SK-N-SH treated with all-trans-retinoic acid at 6 μM for 48 hours (cell line): ENCODE data around the gene BUB1B.
"Not testable (repeated sequence)": the region's sequence is repeated elsewhere in the genome, so short reads cannot be mapped to it uniquely, and the experiment has no call there.

ENCODE experiments used
- ATAC-seq: fragments of 200-7000 bp; cut with Tn5 transposase; 3 replicates; pipeline ENCODE4 v1.9.1; 2020; ENCODE audit warnings: mild to moderate bottlenecking, moderate library complexity
- BACH2 ChIP-seq: fragments of 250-450 bp; sonication (Bioruptor Pico); IDR thresholded peaks from 2 replicates; pipeline ENCODE4 v1.9.0; 2021; ENCODE audit warnings: mild to moderate bottlenecking, borderline replicate concordance
- CREB5 ChIP-seq: fragments of 250-450 bp; sonication (Bioruptor Pico); IDR thresholded peaks from 2 replicates; pipeline ENCODE4 v1.5.1; 2020; ENCODE audit warnings: low read depth, mild to moderate bottlenecking, moderate library complexity
- CSDC2 ChIP-seq: fragments of 250-450 bp; sonication (Bioruptor Pico); IDR thresholded peaks from 2 replicates; pipeline ENCODE4 v1.5.0; 2020; ENCODE audit warnings: mild to moderate bottlenecking, moderate library complexity
- CSRNP3 ChIP-seq: fragments of 250-450 bp; sonication (Bioruptor Pico); IDR thresholded peaks from 2 replicates; pipeline ENCODE4 v1.5.1; 2021; ENCODE audit warnings: mild to moderate bottlenecking, moderate library complexity
- GLIS3 ChIP-seq: fragments of 250-450 bp; sonication (Bioruptor Pico); IDR thresholded peaks from 2 replicates; pipeline ENCODE4 v1.5.0; 2020; ENCODE audit warnings: mild to moderate bottlenecking, moderate library complexity
- ISL1 ChIP-seq: fragments of 250-450 bp; sonication (Bioruptor Pico); IDR thresholded peaks from 2 replicates; pipeline ENCODE4 v2.1.2; 2022; ENCODE audit warnings: mild to moderate bottlenecking, moderate library complexity
- OSR1 ChIP-seq: fragments of 250-450 bp; sonication (Bioruptor Pico); IDR thresholded peaks from 2 replicates; pipeline ENCODE4 v1.8.0; 2022; ENCODE audit warnings: moderate library complexity, mild to moderate bottlenecking, inconsistent platforms
- PATZ1 ChIP-seq: fragments of 250-450 bp; sonication (Bioruptor Pico); IDR thresholded peaks from 2 replicates; pipeline ENCODE4 v1.8.0; 2020; ENCODE audit warnings: mild to moderate bottlenecking, moderate library complexity, borderline replicate concordance
- POU6F1 ChIP-seq: fragments of 250-450 bp; sonication (Bioruptor Pico); IDR thresholded peaks from 2 replicates; pipeline ENCODE4 v1.8.0; 2021; ENCODE audit warnings: low read depth, mild to moderate bottlenecking, moderate library complexity, borderline replicate concordance
- RARB ChIP-seq: fragments of 250-450 bp; sonication (Bioruptor Pico); IDR thresholded peaks from 2 replicates; pipeline ENCODE4 v1.8.0; 2021; ENCODE audit warnings: mild to moderate bottlenecking, moderate library complexity
- SNAI2 ChIP-seq: fragments of 250-450 bp; sonication (Bioruptor Pico); IDR thresholded peaks from 2 replicates; pipeline ENCODE4 v1.5.0; 2020; ENCODE audit warnings: mild to moderate bottlenecking, moderate library complexity
- TCF4 ChIP-seq: fragments of 250-450 bp; sonication (Bioruptor Pico); IDR thresholded peaks from 2 replicates; pipeline ENCODE4 v1.8.0; 2021; ENCODE audit warnings: mild to moderate bottlenecking, moderate library complexity, borderline replicate concordance
- TOX ChIP-seq: fragments of 250-450 bp; sonication (Bioruptor Pico); IDR thresholded peaks from 2 replicates; pipeline ENCODE4 v1.8.0; 2021; ENCODE audit warnings: mild to moderate bottlenecking, moderate library complexity, borderline replicate concordance
- TSHZ2 ChIP-seq: fragments of 250-450 bp; sonication (Bioruptor Pico); IDR thresholded peaks from 2 replicates; pipeline ENCODE4 v1.5.0; 2020; ENCODE audit warnings: mild to moderate bottlenecking, moderate library complexity
- ZC3H10 ChIP-seq: fragments of 250-450 bp; sonication (Bioruptor Pico); IDR thresholded peaks from 2 replicates; pipeline ENCODE4 v1.5.1; 2021; ENCODE audit warnings: mild to moderate bottlenecking, moderate library complexity
- ZFP3 ChIP-seq: fragments of 250-450 bp; sonication (Bioruptor Pico); IDR thresholded peaks from 2 replicates; pipeline ENCODE4 v1.5.0; 2020; ENCODE audit warnings: mild to moderate bottlenecking, moderate library complexity
- ZFP30 ChIP-seq: fragments of 450-650 bp; formaldehyde crosslinking; IDR thresholded peaks from 2 replicates; pipeline ENCODE4 v1.5.0; 2022; ENCODE audit warnings: mild to moderate bottlenecking, moderate library complexity
- ZNF565 ChIP-seq: fragments of 450-650 bp; formaldehyde crosslinking; conservative IDR thresholded peaks from 2 replicates; pipeline ENCODE4 v1.5.0; 2020; ENCODE audit warnings: low read depth, mild to moderate bottlenecking, moderate library complexity
- ZNF70 ChIP-seq: fragments of 450-650 bp; formaldehyde crosslinking; IDR thresholded peaks from 2 replicates; pipeline ENCODE4 v1.5.0; 2020; ENCODE audit warnings: mild to moderate bottlenecking, moderate library complexity
- ZNF8 ChIP-seq: fragments of 450-650 bp; formaldehyde crosslinking; IDR thresholded peaks from 2 replicates; pipeline ENCODE4 v1.5.0; 2020; ENCODE audit warnings: mild to moderate bottlenecking, moderate library complexity

Gene BUB1B

GRCh38 chr15:40118473-40118872 is 42.4 kb upstream of the BUB1B start:
- ATAC-seq, result no peak
- TF ChIP-seq TOX (CRISPR knock-in tag) (no peak), TSHZ2 (CRISPR knock-in tag) (no peak), BACH2 (CRISPR knock-in tag) (no peak), ZFP30 (no peak), ZFP3 (no peak), ZC3H10 (CRISPR knock-in tag) (no peak), ISL1 (CRISPR knock-in tag) (no peak), CSDC2 (CRISPR knock-in tag) (no peak), SNAI2 (CRISPR knock-in tag) (no peak), CREB5 (no peak), GLIS3 (no peak), RARB (no peak), ZNF565 (CRISPR knock-in tag) (no peak), CSRNP3 (CRISPR knock-in tag) (no peak), PATZ1 (CRISPR knock-in tag) (no peak), ZNF8 (no peak), ZNF70 (CRISPR knock-in tag) (no peak), OSR1 (no peak), TCF4 (CRISPR knock-in tag) (no peak), POU6F1 (CRISPR knock-in tag) (no peak)
- TF ChIP-seq, all 23 proteins: peak for 0

GRCh38 chr15:40121911-40122638 is 38.8 kb upstream of the BUB1B start:
- no peak for ATAC-seq
- no peak for TF ChIP-seq ZNF565 (CRISPR knock-in tag)
- no peak for TF ChIP-seq TSHZ2 (CRISPR knock-in tag)
- TF ChIP-seq BACH2 (CRISPR knock-in tag), result no peak
- no peak for TF ChIP-seq ZFP30
- TF ChIP-seq RARB, result no peak
- TF ChIP-seq CREB5, result no peak
- no peak for TF ChIP-seq ZNF8
- TF ChIP-seq ZNF70 (CRISPR knock-in tag), result no peak
- no peak for TF ChIP-seq ZC3H10 (CRISPR knock-in tag)
- TF ChIP-seq CSRNP3 (CRISPR knock-in tag), result no peak
- TF ChIP-seq PATZ1 (CRISPR knock-in tag), result no peak
- TF ChIP-seq ISL1 (CRISPR knock-in tag), result no peak
- no peak for TF ChIP-seq OSR1

GRCh38 chr15:40122989-40123388 is 37.9 kb upstream of the BUB1B start:
- ATAC-seq, result not testable (repeated sequence)
